GM23338 (cell line): ENCODE measurements around the gene PLAGL1. TPM values are rescaled to one million over a fixed set of nuclear protein-coding genes. Genes with fewer than 3 reads are reported as not detected.

Source experiments
- ATAC-seq: fragments of 200-7000 bp; cut with Tn5 transposase; 3 replicates; pipeline ENCODE4 v1.9.1; 2020
- DNase-seq: peaks from one replicate; pipeline ENCODE4 v3.0.0-alpha.2; 2015; ENCODE audit warnings: low spot score
- H2AFZ ChIP-seq: fragments of 200-600 bp; sonication (generic); 2 replicates; pipeline ENCODE4 v1.8.0; 2016; ENCODE audit warnings: antibody characterized with exemption, mild to moderate bottlenecking, moderate library complexity
- H3F3A ChIP-seq: fragments of 200-600 bp; sonication (generic); replicated peaks from 2 replicates; pipeline ENCODE4 v1.8.0; 2017; ENCODE audit warnings: antibody characterized with exemption, mixed run types, low read depth
- H3K27ac ChIP-seq: fragments of 200-600 bp; sonication (generic); 2 replicates; pipeline ENCODE4 v1.6.1; 2016; ENCODE audit warnings: low read depth
- H3K27me3 ChIP-seq: fragments of 200-600 bp; sonication (generic); 2 replicates; pipeline ENCODE4 v1.8.0; 2016; ENCODE audit warnings: mild to moderate bottlenecking, mixed run types, moderate library complexity; ENCODE audit not compliant: insufficient read depth
- H3K36me3 ChIP-seq: fragments of 200-600 bp; sonication (generic); 2 replicates; pipeline ENCODE4 v1.8.0; 2016; ENCODE audit warnings: mild to moderate bottlenecking; ENCODE audit not compliant: insufficient read depth
- H3K4me1 ChIP-seq: fragments of 200-600 bp; sonication (generic); 2 replicates; pipeline ENCODE4 v1.8.0; 2016; ENCODE audit warnings: mild to moderate bottlenecking, moderate library complexity; ENCODE audit not compliant: insufficient read depth
- H3K4me2 ChIP-seq: fragments of 200-600 bp; sonication (generic); 2 replicates; pipeline ENCODE4 v1.7.1; 2017; ENCODE audit warnings: mixed run types
- H3K4me3 ChIP-seq: fragments of 200-600 bp; sonication (generic); 2 replicates; pipeline ENCODE4 v1.6.1; 2016; ENCODE audit warnings: mixed run types
- H3K79me2 ChIP-seq: fragments of 200-600 bp; sonication (generic); replicated peaks from 2 replicates; pipeline ENCODE4 v1.8.0; 2017; ENCODE audit warnings: mild to moderate bottlenecking; ENCODE audit not compliant: insufficient read depth
- H3K9me2 ChIP-seq: fragments of 200-600 bp; sonication (generic); 2 replicates; pipeline ENCODE4 v1.8.0; 2017; ENCODE audit not compliant: insufficient read depth
- H4K20me1 ChIP-seq: fragments of 200-600 bp; sonication (generic); replicated peaks from 2 replicates; pipeline ENCODE4 v1.8.0; 2017; ENCODE audit warnings: mild to moderate bottlenecking; ENCODE audit not compliant: insufficient read depth
- H3K27ac Mint-ChIP-seq: 2 replicates; pipeline ENCODE4 v1.8.0; 2020; ENCODE audit warnings: inconsistent platforms, mild to moderate bottlenecking, moderate library complexity, mixed read lengths
- H3K27me3 Mint-ChIP-seq: 3 replicates; pipeline ENCODE4 v1.8.0; 2022; ENCODE audit warnings: low read depth, mild to moderate bottlenecking, moderate library complexity, mixed read lengths, inconsistent platforms; ENCODE audit not compliant: insufficient read depth, poor library complexity
- H3K36me3 Mint-ChIP-seq: 3 replicates; pipeline ENCODE4 v1.8.0; 2021; ENCODE audit warnings: low read depth, mild to moderate bottlenecking, inconsistent platforms, moderate library complexity, mixed read lengths
- H3K4me1 Mint-ChIP-seq: 3 replicates; pipeline ENCODE4 v1.8.0; 2020; ENCODE audit warnings: mild to moderate bottlenecking, inconsistent platforms, mixed read lengths
- H3K4me3 Mint-ChIP-seq: 3 replicates; pipeline ENCODE4 v1.8.0; 2021; ENCODE audit warnings: moderate library complexity, mild to moderate bottlenecking, inconsistent platforms, mixed read lengths
- H3K9me3 Mint-ChIP-seq: 3 replicates; pipeline ENCODE4 v1.8.0; 2020; ENCODE audit warnings: moderate library complexity, mild to moderate bottlenecking, inconsistent platforms, mixed read lengths
- CREB1 ChIP-seq: fragments of 250-450 bp; sonication (Bioruptor Pico); IDR thresholded peaks from 2 replicates; pipeline ENCODE4 v1.5.0; 2020; ENCODE audit warnings: low read depth, mild to moderate bottlenecking, moderate library complexity
- EZH2 ChIP-seq: fragments of 200-600 bp; sonication (generic); IDR thresholded peaks from one replicate; pipeline ENCODE4 v1.8.0; 2017; ENCODE audit warnings: antibody characterized with exemption, mild to moderate bottlenecking, low read depth; ENCODE audit not compliant: unreplicated experiment
- EZH2phosphoT487 ChIP-seq: fragments of 200-600 bp; sonication (generic); IDR thresholded peaks from one replicate; pipeline ENCODE4 v1.8.1; 2018; ENCODE audit warnings: antibody characterized with exemption; ENCODE audit not compliant: unreplicated experiment
- POLR2AphosphoS5 ChIP-seq: IDR thresholded peaks from 2 replicates; pipeline ENCODE4 v1.6.1; 2016; ENCODE audit warnings: antibody characterized with exemption, low read depth
- STAT1 ChIP-seq: IDR thresholded peaks from one replicate; pipeline ENCODE4 v1.6.1; 2016; ENCODE audit warnings: antibody characterized with exemption; ENCODE audit not compliant: unreplicated experiment
- polyA plus RNA-seq: library from polyadenylated mRNA; unstranded; fragments of >200 nt; fragmentation: Nextera tagmentation; extraction: Ambion mirVana; gene quantifications from 2 replicates; pipeline ENCODE4 v1.2.1, GENCODE V29; 2016
- total RNA-seq: library from RNA; depleted of rRNA; stranded (reverse); fragments of >200 nt; shearing (Covaris generic); gene quantifications from 2 replicates; pipeline ENCODE4 v1.2.3, GENCODE V29; 2014
- TF ChIP-seq, protein P1 (sequence below): IDR thresholded peaks from 2 replicates; pipeline ENCODE4 v1.6.1; 2016; ENCODE audit warnings: antibody characterized with exemption
- TF ChIP-seq, protein P2 (sequence below): fragments of 250-450 bp; sonication (Bioruptor Pico); IDR thresholded peaks from 2 replicates; pipeline ENCODE4 v1.5.0; 2020; ENCODE audit warnings: mild to moderate bottlenecking, moderate library complexity

Gene PLAGL1
- total and polyA plus RNA-seq, 2 experiments from 2014 or later, result 0.90 to 1.7 TPM

DNA sequence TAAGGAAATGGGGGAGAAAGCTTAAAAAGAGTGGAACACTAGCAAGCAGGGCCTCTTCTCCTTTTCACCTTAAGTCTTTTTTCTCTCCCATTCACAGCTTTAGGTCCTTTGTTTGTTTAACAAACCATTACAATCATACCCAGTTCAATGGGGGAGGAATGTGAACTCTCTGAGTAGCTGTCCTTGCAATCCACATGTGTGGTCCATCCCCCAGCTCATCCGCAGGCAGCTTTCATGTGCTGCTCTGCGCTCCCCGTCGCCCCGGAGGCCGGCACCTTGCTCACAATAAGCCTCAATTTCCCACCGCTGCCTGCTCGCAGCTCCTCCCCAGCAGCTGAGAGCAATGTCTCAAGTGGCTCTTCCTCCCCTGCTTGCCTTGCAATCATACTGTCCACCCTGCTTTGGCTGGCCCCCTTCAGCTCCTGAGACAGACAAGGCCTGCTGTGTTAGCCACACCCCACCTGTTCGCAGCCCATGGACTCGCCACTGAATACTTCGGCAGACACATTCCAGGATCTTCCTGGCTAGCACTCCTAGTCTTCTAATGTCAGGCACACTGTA lies 49.1 kb downstream of the PLAGL1 start (continued):
- TF ChIP-seq EZH2phosphoT487 (no peak), EZH2 (no peak), CREB1 (CRISPR knock-in tag) (0 out of 2 replicates have a peak, but pooled peaks have one; percentile 25), STAT1 (no peak)
- TF ChIP-seq, protein P1, sequence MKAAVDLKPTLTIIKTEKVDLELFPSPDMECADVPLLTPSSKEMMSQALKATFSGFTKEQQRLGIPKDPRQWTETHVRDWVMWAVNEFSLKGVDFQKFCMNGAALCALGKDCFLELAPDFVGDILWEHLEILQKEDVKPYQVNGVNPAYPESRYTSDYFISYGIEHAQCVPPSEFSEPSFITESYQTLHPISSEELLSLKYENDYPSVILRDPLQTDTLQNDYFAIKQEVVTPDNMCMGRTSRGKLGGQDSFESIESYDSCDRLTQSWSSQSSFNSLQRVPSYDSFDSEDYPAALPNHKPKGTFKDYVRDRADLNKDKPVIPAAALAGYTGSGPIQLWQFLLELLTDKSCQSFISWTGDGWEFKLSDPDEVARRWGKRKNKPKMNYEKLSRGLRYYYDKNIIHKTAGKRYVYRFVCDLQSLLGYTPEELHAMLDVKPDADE, result 0 out of 2 replicates have a peak, but pooled peaks have one; percentile 30

DNA sequence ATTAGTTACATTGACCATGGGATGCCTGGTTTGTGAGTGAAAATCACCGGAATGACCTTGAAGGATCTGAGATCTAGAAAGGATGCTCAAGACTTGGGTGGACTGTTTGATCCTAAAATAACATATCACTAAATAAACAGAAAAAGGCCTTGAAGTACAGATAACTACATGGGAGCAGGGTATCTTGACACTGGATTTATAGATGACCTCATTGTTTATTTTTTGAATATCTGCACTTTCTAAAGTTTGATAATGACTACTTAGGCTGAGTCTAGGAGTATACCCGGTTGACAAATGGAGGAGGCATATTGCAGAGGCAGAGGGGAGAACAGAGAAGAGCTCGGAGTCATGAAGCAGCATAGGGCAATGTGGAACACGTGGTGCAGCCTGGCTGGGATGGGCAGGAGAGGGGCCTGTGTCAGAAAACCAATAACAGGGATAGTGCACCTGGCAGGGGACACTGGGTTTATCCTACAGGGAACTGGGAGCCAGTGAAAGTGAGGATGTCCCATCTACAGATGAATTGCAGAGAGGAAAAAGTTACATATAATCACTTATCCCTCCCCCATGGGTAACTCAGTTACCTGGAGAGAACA lies 50.3 kb downstream of the PLAGL1 start:
- Histone ChIP-seq H3K9me2 (0 out of 2 replicates have a peak, but pooled peaks cover under 1% of the 10 kb centered on the region), H3K4me1 (peaks cover 58% of the 10 kb centered on the region), H3K4me2 (peak overlapping the region; percentile 61), H3K27ac (no peak overlapping the region), H4K20me1 (no peaks in the 10 kb centered on the region), H3K36me3 (no peaks in the 10 kb centered on the region), H2AFZ (no peak overlapping the region), H3F3A (no peaks in the 10 kb centered on the region; the same call in none of the 2 replicates), H3K4me3 (peak overlapping the region; percentile 32; the same call in 1 of the 2 replicates), H3K79me2 (no peaks in the 10 kb centered on the region), H3K27me3 (peaks cover 95% of the 10 kb centered on the region)
- peak overlapping the region; percentile 17 for H3K4me3 Mint-ChIP-seq
- no peak overlapping the region for H3K27ac Mint-ChIP-seq
- ATAC-seq, result peak; percentile 14
- H3K4me1 Mint-ChIP-seq, result peaks cover 48% of the 10 kb centered on the region
- H3K27me3 Mint-ChIP-seq, result peaks cover 56% of the 10 kb centered on the region
- TF ChIP-seq, protein P1, result no peak
- no peak for DNase-seq
- H3K36me3 Mint-ChIP-seq, result no peaks in the 10 kb centered on the region
- H3K9me3 Mint-ChIP-seq, result no peaks in the 10 kb centered on the region

DNA sequence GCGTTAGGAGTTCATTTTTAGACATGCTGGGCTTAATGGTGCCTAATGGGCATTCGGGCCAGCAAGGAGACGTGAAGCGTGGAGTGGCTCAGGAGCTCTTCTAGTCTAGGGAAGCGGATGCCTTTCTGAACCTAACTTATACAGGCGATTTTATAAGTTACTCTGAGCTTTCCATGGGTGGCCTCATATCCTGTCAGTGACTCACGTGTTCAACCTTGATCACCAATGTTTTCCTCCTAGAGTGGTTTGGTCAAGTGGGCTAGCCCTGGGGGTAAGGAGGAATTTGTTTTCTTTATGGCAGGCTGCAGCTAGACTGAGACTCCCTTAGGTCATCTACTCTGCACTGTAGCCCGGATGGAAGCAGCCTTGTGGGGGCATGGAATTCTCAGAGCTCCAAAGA lies 52.1 kb downstream of the PLAGL1 start:
- H3K27me3 ChIP-seq, result peaks cover 94% of the 10 kb centered on the region
- ATAC-seq, result no peak
- no peak for TF ChIP-seq EZH2phosphoT487
- TF ChIP-seq, protein P2, sequence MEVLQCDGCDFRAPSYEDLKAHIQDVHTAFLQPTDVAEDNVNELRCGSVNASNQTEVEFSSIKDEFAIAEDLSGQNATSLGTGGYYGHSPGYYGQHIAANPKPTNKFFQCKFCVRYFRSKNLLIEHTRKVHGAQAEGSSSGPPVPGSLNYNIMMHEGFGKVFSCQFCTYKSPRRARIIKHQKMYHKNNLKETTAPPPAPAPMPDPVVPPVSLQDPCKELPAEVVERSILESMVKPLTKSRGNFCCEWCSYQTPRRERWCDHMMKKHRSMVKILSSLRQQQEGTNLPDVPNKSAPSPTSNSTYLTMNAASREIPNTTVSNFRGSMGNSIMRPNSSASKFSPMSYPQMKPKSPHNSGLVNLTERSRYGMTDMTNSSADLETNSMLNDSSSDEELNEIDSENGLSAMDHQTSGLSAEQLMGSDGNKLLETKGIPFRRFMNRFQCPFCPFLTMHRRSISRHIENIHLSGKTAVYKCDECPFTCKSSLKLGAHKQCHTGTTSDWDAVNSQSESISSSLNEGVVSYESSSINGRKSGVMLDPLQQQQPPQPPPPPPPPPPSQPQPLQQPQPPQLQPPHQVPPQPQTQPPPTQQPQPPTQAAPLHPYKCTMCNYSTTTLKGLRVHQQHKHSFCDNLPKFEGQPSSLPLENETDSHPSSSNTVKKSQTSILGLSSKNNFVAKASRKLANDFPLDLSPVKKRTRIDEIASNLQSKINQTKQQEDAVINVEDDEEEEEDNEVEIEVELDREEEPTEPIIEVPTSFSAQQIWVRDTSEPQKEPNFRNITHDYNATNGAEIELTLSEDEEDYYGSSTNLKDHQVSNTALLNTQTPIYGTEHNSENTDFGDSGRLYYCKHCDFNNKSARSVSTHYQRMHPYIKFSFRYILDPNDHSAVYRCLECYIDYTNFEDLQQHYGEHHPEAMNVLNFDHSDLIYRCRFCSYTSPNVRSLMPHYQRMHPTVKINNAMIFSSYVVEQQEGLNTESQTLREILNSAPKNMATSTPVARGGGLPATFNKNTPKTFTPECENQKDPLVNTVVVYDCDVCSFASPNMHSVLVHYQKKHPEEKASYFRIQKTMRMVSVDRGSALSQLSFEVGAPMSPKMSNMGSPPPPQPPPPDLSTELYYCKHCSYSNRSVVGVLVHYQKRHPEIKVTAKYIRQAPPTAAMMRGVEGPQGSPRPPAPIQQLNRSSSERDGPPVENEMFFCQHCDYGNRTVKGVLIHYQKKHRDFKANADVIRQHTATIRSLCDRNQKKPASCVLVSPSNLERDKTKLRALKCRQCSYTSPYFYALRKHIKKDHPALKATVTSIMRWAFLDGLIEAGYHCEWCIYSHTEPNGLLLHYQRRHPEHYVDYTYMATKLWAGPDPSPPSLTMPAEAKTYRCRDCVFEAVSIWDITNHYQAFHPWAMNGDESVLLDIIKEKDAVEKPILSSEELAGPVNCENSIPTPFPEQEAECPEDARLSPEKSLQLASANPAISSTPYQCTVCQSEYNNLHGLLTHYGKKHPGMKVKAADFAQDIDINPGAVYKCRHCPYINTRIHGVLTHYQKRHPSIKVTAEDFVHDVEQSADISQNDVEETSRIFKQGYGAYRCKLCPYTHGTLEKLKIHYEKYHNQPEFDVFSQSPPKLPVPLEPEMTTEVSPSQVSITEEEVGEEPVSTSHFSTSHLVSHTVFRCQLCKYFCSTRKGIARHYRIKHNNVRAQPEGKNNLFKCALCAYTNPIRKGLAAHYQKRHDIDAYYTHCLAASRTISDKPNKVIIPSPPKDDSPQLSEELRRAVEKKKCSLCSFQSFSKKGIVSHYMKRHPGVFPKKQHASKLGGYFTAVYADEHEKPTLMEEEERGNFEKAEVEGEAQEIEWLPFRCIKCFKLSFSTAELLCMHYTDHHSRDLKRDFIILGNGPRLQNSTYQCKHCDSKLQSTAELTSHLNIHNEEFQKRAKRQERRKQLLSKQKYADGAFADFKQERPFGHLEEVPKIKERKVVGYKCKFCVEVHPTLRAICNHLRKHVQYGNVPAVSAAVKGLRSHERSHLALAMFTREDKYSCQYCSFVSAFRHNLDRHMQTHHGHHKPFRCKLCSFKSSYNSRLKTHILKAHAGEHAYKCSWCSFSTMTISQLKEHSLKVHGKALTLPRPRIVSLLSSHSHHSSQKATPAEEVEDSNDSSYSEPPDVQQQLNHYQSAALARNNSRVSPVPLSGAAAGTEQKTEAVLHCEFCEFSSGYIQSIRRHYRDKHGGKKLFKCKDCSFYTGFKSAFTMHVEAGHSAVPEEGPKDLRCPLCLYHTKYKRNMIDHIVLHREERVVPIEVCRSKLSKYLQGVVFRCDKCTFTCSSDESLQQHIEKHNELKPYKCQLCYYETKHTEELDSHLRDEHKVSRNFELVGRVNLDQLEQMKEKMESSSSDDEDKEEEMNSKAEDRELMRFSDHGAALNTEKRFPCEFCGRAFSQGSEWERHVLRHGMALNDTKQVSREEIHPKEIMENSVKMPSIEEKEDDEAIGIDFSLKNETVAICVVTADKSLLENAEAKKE (CRISPR knock-in tag), result no peak
- TF ChIP-seq, protein P1, result no peak
- TF ChIP-seq POLR2AphosphoS5, result no peak

More for the DNA sequence above, 52.1 kb downstream of the PLAGL1 start:
- peaks cover 34% of the 10 kb centered on the region for H3K4me1 Mint-ChIP-seq
- no peaks in the 10 kb centered on the region for H3K36me3 ChIP-seq
- no peak overlapping the region for H3K4me3 ChIP-seq
- no peak for DNase-seq
- no peaks in the 10 kb centered on the region for H4K20me1 ChIP-seq
- peaks cover 43% of the 10 kb centered on the region for H3K4me1 ChIP-seq
- H3K9me2 ChIP-seq, result 0 out of 2 replicates have a peak, but pooled peaks cover 3% of the 10 kb centered on the region
- H3K27ac Mint-ChIP-seq, result no peak overlapping the region
- H3K27me3 Mint-ChIP-seq, result peaks cover 38% of the 10 kb centered on the region
- H3K4me3 Mint-ChIP-seq, result no peak overlapping the region
- H3K4me2 ChIP-seq, result no peak overlapping the region
- H3K36me3 Mint-ChIP-seq, result no peaks in the 10 kb centered on the region
- no peak overlapping the region for H3K27ac ChIP-seq
- no peak overlapping the region for H2AFZ ChIP-seq
- H3K9me3 Mint-ChIP-seq, result no peaks in the 10 kb centered on the region
- H3K79me2 ChIP-seq, result no peaks in the 10 kb centered on the region
- H3F3A ChIP-seq, result no peaks in the 10 kb centered on the region; the same call in none of the 2 replicates
